ENCODE measurements around the gene GLT1D1. TPM values are rescaled to one million over a fixed set of nuclear protein-coding genes. Genes with fewer than 3 reads are reported as not detected.

GLT1D1 gene
- total and polyA plus RNA-seq, 2 experiments from 2014 or later = 1.4 to 4.4 TPM

DNA sequence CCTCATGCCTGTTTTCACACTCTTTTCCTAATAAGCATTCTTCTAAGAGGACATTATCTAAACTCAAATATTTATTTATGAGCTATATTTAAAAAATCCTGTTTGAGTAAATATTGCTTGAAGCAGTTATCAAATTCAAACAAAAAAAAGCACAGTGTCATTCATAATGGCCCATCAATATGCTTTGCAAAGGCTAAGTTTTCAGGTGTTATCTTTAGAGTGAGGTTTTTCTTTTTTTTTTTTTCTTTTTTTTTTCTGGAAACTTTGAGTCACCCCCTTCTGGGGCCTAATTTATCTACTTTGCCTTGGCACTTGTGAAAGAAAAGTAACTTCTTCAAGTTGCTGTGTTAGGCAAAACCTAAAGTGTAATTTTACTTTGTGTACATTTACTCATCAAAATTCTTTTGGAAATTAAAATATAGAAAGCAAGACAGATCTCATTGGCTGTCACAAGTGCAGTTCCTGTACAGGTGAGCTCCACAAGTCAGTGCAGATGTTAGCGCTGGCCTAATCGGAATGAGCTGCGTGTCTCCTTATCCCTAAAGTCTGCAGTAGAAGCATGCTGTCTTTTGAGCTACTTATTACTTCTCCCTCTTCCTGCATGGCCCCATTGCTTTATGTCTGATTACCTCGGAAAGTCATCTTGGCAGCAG is 53.3 kb downstream of the GLT1D1 start:
- Mint-ChIP-seq H3K27me3 (ENCODE audit: insufficient read depth, low read depth, poor library complexity) (peaks cover 3% of the 10 kb centered on the region), H3K4me3 (no peak overlapping the region), H3K9me3 (peaks cover 77% of the 10 kb centered on the region), H3K36me3 (ENCODE audit: low read depth) (peaks cover 14% of the 10 kb centered on the region), H3K4me1 (no peaks in the 10 kb centered on the region), H3K27ac (no peak overlapping the region)
- Histone ChIP-seq H3K79me2 (replicated peaks; ENCODE audit: insufficient read depth) (no peaks in the 10 kb centered on the region), H3K27ac (ENCODE audit: low read depth) (no peak overlapping the region), H3K36me3 (ENCODE audit: insufficient read depth) (no peaks in the 10 kb centered on the region), H3K4me2 (no peak overlapping the region), H3K4me3 (no peak overlapping the region), H3K9me2 (ENCODE audit: insufficient read depth) (no peaks in the 10 kb centered on the region), H3K27me3 (ENCODE audit: insufficient read depth) (no peaks in the 10 kb centered on the region), H2AFZ (no peak overlapping the region), H3F3A (replicated peaks; ENCODE audit: low read depth) (no peaks in the 10 kb centered on the region), H3K4me1 (ENCODE audit: insufficient read depth) (no peaks in the 10 kb centered on the region), H4K20me1 (replicated peaks; ENCODE audit: insufficient read depth) (no peaks in the 10 kb centered on the region)
- DNase-seq (ENCODE audit: low spot score) = no peak
- no peak for ATAC-seq
- TF ChIP-seq ZNF114 (CRISPR knock-in tag; IDR thresholded peaks at IDR 0.05) = no peak
- no peak for TF ChIP-seq NANOG (IDR thresholded peaks at IDR 0.05; ENCODE audit: borderline replicate concordance)
- no peak for TF ChIP-seq EZH2 (IDR thresholded peaks at IDR 0.05; ENCODE audit: low read depth, unreplicated experiment)
- no peak for TF ChIP-seq STAT1 (IDR thresholded peaks at IDR 0.05; ENCODE audit: unreplicated experiment)
- TF ChIP-seq JUNB (IDR thresholded peaks at IDR 0.05; ENCODE audit: unreplicated experiment) = no peak
- TF ChIP-seq ZNF462 (CRISPR knock-in tag; IDR thresholded peaks at IDR 0.05) = no peak
- no peak for TF ChIP-seq EZH2phosphoT487 (IDR thresholded peaks at IDR 0.05; ENCODE audit: unreplicated experiment)
- no peak for TF ChIP-seq POLR2AphosphoS5 (IDR thresholded peaks at IDR 0.05; ENCODE audit: low read depth)
- no peak for TF ChIP-seq ZNF331 (CRISPR knock-in tag; IDR thresholded peaks at IDR 0.05; ENCODE audit: low read depth)
- TF ChIP-seq, protein P1, sequence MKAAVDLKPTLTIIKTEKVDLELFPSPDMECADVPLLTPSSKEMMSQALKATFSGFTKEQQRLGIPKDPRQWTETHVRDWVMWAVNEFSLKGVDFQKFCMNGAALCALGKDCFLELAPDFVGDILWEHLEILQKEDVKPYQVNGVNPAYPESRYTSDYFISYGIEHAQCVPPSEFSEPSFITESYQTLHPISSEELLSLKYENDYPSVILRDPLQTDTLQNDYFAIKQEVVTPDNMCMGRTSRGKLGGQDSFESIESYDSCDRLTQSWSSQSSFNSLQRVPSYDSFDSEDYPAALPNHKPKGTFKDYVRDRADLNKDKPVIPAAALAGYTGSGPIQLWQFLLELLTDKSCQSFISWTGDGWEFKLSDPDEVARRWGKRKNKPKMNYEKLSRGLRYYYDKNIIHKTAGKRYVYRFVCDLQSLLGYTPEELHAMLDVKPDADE (IDR thresholded peaks at IDR 0.05) = no peak
- TF ChIP-seq REST (IDR thresholded peaks at IDR 0.05; ENCODE audit: unreplicated experiment) = no peak
- no peak for TF ChIP-seq CREB1 (CRISPR knock-in tag; IDR thresholded peaks at IDR 0.05; ENCODE audit: low read depth)
- no peak for TF ChIP-seq CTCF (conservative IDR thresholded peaks at IDR 0.05; ENCODE audit: low read depth in 2 of 2)
